ENCODE data around the gene PRKG2.

The PRKG2 gene

DNA sequence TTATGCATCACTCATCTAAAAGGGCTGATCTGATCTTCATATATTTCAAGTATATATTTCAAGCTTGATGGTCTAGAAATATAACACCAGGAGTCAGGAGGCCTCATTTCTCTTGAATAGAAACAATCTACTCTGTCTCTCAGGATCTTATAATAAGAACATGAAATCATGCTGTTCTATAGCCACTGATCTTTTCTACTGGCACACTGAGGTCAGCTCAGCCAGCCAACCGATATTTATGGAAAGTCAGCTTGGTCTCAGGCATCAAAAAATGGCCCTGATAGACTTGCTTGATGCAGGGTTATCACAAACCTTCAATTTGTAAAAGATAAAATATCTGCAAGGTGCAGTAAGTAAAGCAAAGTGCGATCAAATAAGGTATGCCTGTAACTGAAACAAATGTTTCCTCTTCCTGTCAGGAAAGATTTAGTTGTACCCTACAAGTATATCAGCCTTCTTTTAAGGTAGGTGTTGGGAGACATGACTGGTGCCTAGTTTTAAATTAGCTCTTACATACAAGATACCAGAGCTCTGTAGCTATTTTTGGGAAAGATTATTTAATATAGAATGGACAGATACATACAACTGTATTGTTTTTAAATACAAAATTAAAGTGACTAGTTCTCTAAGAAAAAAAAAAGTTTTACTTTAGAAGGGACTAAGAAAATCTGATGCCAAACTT, 121.2 kb downstream of the PRKG2 start:
- DNase-seq, result no peak
- Histone ChIP-seq H3K36me3 (no peaks in the 10 kb centered on the region), H3K27me3 (no peaks in the 10 kb centered on the region), H3K4me1 (no peaks in the 10 kb centered on the region), H3K4me3 (no peak overlapping the region), H3K9me3 (no peaks in the 10 kb centered on the region), H3K27ac (no peak overlapping the region)
- TF ChIP-seq, protein P1, sequence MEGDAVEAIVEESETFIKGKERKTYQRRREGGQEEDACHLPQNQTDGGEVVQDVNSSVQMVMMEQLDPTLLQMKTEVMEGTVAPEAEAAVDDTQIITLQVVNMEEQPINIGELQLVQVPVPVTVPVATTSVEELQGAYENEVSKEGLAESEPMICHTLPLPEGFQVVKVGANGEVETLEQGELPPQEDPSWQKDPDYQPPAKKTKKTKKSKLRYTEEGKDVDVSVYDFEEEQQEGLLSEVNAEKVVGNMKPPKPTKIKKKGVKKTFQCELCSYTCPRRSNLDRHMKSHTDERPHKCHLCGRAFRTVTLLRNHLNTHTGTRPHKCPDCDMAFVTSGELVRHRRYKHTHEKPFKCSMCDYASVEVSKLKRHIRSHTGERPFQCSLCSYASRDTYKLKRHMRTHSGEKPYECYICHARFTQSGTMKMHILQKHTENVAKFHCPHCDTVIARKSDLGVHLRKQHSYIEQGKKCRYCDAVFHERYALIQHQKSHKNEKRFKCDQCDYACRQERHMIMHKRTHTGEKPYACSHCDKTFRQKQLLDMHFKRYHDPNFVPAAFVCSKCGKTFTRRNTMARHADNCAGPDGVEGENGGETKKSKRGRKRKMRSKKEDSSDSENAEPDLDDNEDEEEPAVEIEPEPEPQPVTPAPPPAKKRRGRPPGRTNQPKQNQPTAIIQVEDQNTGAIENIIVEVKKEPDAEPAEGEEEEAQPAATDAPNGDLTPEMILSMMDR (IDR thresholded peaks at IDR 0.05), result no peak
- intact Hi-C loops (cut with DNase I; ENCODE audit: low total_unique reads), result no loop called here

DNA sequence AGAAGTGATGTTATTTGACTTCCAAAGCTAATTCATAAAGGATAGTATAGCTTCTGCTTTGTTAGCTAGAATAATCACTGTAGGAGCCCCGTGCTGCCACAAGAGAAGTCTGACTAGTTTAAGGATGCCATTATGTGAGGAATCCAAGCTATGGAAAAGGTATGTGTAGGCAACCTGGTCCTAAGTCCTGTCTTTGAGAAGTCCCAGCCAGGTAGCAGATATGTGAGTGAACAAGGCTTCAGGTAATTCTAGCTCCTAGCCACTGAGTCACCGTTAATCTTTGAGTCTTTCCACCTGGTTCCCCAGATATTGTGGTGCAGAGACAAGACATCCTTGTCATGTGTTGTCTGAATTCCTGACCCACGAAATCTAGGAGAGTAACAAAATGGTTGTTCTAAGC, 129.0 kb downstream of the PRKG2 start:
- DNase-seq, result no peak
- intact Hi-C loops (cut with DNase I; ENCODE audit: low total_unique reads), result no loop called here
- H3K27me3 ChIP-seq, result no peaks in the 10 kb centered on the region

DNA sequence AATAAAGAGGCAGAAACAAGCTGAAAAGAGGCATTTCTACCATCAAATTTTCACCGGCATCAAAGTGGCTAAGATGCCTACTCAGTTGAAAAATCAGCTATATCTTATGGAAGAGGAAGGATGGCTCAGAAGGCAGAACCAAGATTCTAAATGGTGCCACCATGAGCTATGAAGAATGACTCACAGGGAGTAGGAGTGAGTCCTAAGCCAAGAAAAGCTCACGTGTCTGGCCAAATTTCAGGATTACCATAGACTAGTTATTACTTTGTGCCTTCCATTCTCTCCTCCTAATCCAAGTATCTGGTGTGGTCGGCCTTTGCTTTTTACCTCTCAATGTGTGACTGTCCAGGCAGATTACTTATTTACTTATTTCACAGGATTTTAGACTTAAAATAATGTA, 129.7 kb downstream of the PRKG2 start:
- TF ChIP-seq, protein P1 (IDR thresholded peaks at IDR 0.05), result no peak
- Histone ChIP-seq H3K4me3 (no peak overlapping the region), H3K27ac (no peak overlapping the region), H3K27me3 (no peaks in the 10 kb centered on the region), H3K4me1 (no peaks in the 10 kb centered on the region), H3K36me3 (no peaks in the 10 kb centered on the region), H3K9me3 (peaks cover 0 to 5% (median 0%) of the 10 kb centered on the region in 3 donors)
- intact Hi-C loops (cut with DNase I; ENCODE audit: low total_unique reads), result no loop called here
- DNase-seq, result no peak

More for the DNA sequence above, 129.0 kb downstream of the PRKG2 start:
- Histone ChIP-seq H3K9me3 (peaks cover 0 to 5% (median 0%) of the 10 kb centered on the region in 3 donors), H3K4me3 (no peak overlapping the region), H3K4me1 (no peaks in the 10 kb centered on the region), H3K27ac (no peak overlapping the region), H3K36me3 (no peaks in the 10 kb centered on the region)
- TF ChIP-seq, protein P1 (IDR thresholded peaks at IDR 0.05), result no peak

DNA sequence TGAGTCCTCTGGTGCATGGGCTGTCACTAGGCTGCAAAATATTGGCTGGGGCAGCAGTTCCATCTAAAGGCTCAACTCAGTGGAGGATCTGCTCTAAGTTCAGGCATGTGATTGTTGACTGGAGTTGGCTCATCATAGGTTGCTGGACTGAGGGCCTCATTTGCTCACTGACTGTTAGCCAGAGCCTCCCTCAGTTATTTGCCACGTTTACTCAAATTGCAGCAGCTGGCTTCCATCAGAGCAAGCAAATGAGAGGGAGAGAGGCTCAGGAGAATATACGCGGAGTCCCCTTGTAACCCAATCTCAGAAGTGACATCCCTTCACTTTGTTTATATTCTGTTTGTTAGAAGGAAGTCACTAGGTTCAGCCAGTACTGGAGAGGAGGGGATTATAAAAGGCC, 130.4 kb downstream of the PRKG2 start:
- intact Hi-C loops (cut with DNase I; ENCODE audit: low total_unique reads), result no loop called here
- DNase-seq, result no peak
- TF ChIP-seq, protein P1 (IDR thresholded peaks at IDR 0.05), result no peak
- no peak overlapping the region for H3K4me3 ChIP-seq
- peaks cover 0 to 5% (median 0%) of the 10 kb centered on the region in 3 donors for H3K9me3 ChIP-seq
- no peaks in the 10 kb centered on the region for H3K36me3 ChIP-seq
- H3K4me1 ChIP-seq, result no peaks in the 10 kb centered on the region
- no peak overlapping the region for H3K27ac ChIP-seq
- H3K27me3 ChIP-seq, result no peaks in the 10 kb centered on the region

DNA sequence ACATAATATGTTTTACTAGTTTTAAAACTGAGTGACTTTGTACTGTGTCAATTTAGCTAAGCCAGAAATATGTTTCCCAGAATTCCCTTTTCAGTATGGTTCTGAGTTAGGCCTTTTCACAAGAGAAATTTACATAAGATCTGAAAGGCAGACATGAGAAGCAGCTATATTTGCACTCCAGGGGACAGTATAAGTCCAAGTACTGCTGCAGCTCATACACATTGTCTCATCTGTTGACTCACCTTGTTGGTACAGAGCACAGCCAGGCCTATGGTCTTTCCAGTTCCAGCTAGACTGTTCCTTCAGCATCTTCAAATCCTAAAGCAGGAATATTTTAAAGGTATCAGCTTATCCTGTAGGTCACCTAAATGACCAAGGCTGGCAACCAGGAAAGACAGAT, 131.0 kb downstream of the PRKG2 start:
- no peak for DNase-seq
- Histone ChIP-seq H3K27ac (no peak overlapping the region), H3K27me3 (no peaks in the 10 kb centered on the region), H3K9me3 (peaks cover 0 to 5% (median 0%) of the 10 kb centered on the region in 3 donors), H3K4me3 (no peak overlapping the region), H3K36me3 (no peaks in the 10 kb centered on the region), H3K4me1 (no peaks in the 10 kb centered on the region)
- TF ChIP-seq, protein P1 (IDR thresholded peaks at IDR 0.05), result no peak
- intact Hi-C loops (cut with DNase I; ENCODE audit: low total_unique reads), result no loop called here
